Activated T-helper 1 cell treated with Interleukin-2 at 50 U/mL for 16 hours (primary cell): ENCODE data around the gene SFXN1.
"Not testable (repeated sequence)": the region's sequence is repeated elsewhere in the genome, so short reads cannot be mapped to it uniquely, and the experiment has no call there.

Experiments
- DNase-seq: peaks from one replicate; pipeline ENCODE4 v3.0.0-alpha.2; 2020; ENCODE audit warnings: low read depth

Gene SFXN1

DNA sequence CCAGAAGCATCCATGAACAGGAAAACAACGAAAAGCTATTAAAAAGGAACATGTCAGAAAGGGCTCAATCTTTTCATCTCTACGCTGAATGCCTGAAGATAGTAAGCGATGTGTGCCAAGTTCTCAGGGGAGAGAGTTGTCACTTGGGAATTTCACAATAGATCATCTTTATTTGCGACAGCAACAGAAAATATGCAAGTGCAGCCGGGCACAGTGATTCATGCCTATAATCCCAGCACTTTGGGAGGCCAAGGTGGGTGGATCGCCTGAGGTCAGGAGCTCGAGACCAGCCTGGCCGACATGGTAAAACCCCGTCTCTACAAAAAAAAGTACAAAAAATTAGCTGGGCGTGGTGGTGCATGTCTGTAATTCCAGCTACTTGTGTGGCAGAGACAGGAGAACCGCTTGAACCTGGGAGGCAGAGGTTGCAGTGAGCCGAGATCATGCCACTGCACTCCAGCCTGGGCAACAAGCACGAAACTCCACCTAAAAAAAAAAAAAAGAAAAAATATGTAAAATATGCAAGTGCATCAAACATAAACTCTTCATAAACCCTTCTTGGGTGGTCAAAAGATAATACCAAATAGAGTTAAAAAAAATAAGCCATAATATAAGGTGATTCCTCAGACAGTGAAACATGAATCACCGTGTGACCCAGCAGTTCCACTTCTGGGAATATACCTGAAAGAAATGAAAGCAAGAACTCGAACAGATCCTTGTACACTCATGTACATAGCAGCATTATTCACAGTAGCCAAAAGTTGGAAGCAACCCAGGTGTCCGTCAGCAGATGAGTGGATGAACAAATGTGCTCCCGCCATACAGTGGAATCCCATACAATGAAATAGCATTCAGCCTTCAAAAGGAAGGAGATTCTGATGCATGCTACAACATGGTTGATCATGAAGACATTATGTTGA, 16.2 kb downstream of the SFXN1 start:
- no peak for DNase-seq

GRCh38 chr5:175501759-175502158, 23.4 kb downstream of the SFXN1 start:
- no peak for DNase-seq

DNA sequence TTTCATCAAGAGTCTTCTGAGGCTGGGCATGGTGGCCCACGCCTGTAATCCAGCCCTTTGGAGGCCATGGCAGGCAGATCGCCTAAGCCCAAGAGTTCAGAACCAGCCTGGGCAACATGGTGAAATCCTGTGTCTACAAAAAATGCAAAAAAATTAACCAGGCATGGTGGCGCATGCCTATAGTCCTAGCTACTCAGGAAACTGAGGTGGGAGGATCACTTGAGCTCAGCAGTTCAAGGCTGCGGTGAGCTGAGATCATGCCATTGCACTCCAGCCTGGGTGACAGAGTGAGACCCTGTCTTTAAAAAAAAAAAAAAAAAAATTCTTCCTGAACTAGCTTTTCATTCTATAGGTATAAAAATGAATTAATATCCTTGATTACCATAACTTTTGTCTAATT, 29.3 kb downstream of the SFXN1 start:
- DNase-seq: not testable (repeated sequence)

DNA sequence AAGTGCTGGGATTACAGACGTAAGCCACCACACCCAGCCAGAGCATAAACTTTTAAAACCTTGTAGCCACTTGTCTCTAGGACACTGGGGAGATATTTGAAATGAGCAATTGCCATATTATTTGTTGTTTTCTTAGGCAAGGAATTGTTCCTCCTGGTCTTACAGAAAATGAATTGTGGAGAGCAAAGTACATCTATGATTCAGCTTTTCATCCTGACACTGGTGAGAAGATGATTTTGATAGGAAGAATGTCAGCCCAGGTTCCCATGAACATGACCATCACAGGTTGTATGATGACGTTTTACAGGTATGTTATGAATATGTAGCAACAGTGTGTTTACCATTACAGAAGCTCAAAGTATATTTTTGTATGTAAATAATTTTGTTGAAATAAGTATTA, 30.5 kb downstream of the SFXN1 start:
- DNase-seq: no peak

DNA sequence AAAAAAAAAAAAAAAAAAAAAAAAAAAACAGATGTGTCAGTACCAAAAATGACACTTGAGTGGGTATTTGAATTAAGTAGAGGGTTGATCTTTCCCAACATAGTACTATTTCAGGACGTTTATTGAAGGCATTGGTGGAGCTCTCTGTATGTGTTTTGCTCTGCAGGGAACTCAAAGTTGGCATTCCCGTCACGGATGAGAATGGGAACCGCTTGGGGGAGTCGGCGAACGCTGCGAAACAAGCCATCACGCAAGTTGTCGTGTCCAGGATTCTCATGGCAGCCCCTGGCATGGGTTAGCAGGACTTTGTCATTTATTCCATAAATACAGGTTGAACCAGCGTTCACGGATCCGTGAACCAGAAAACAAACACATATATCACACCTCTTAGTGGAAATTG, 34.9 kb downstream of the SFXN1 start:
- DNase-seq: no peak

GRCh38 chr5:175513726-175514125, 35.4 kb downstream of the SFXN1 start:
- no peak for DNase-seq

DNA sequence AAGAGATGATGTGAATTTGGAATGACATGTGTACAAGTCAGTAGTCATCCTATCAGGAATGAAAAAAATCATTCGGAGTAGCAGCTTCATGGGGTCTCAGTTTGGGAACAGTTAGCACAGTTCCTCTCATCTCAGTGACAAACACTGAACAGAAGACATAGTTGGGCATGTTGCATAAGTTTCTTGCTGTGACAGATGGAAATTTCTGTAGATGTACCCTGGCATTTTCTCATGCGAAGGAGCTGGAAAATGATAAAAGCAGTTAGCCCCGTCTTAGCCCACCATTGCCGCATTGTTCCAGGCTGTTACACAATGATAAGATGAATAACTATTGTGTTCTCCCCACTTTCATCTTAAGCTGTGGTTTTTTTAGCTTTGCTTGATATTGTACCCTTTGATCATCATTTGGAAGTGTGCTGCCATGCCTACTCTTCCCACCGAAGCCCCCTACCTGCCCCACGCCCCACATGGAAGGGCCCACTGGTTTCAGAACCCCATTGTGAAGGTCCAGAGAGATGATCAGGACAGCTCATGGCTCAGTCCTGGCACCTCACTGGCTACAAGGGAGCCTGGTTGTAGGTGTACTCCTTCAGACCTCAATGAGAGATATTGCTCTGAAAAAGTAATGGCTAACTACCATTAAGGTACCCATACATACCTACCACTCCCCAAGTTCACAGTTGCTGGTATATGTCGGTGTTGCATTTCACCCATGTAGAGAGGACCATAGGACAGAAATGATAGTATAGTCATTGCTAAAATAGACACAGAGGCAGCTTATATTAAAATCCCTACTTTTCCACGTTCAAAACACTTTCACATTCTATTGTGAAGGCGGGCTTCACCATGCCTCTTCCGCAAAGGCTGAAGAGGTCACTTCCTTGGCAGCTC, 38.8 kb downstream of the SFXN1 start:
- DNase-seq: no peak

GRCh38 chr5:175517824-175518450, 39.6 kb downstream of the SFXN1 start:
- peak; percentile 45 for DNase-seq

GRCh38 chr5:175519006-175519405, 40.6 kb downstream of the SFXN1 start:
- no peak for DNase-seq

DNA sequence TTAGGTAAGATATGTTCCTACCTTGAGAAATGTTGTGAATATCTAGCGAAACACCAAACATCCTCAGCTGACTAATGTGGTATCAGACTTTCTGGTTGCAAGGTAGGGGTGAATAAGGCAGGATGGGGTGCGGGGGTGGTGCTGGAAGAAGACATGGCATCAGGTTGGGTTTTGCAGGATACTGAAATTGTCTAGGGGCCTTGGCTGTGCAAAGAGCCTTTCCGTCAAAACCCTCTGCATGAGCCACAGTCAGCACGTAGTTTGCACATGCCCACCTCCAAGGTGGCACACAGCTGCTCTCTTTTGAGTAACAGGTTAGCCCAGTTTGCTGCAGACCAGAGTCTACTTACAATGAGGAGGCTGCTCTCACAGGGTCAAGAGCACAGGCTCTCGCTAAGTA, 42.0 kb downstream of the SFXN1 start:
- no peak for DNase-seq

DNA sequence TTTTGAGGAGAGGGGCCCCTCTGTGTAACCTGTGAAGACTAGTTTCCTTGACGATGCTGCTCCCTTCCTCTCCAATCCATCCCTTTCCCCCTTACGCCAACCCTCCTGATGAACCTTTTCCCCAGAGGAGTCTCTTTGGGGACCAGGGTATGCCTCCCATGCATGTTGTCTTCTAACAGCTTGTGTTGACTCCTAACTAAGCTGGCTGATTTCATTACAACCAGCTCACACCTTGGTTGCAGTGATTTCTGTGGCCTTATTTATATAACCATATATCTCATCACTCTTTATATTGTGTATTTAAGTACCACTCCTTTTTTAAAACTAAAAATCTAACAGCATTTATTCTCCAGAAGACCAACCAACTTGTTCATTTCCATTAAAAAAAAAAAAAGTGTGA, 42.5 kb downstream of the SFXN1 start:
- no peak for DNase-seq

- DNase-seq: no peak
Observed at GRCh38 chr5:175521313-175521833, 43.0 kb downstream of the SFXN1 start.

GRCh38 chr5:175523292-175523691, 44.9 kb downstream of the SFXN1 start:
- DNase-seq: no peak

DNA sequence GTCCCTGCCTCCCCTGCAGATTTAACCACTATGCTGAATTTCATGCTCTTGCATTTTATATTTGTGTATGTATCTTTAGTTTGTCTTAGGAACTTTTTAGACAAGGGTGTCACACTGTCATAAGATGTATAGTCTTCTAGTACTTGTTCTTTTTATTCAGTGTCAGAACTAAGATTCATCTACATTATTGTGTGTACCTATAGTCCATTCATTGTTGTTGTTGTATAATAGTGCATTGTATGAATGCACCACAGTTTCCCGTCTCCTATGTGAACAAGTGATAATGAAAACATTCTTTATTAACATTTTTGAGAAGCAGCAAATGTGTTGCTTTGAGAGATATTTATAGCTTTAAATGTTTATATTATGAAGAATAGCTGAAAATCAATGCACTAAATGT, 45.9 kb downstream of the SFXN1 start:
- no peak for DNase-seq

DNA sequence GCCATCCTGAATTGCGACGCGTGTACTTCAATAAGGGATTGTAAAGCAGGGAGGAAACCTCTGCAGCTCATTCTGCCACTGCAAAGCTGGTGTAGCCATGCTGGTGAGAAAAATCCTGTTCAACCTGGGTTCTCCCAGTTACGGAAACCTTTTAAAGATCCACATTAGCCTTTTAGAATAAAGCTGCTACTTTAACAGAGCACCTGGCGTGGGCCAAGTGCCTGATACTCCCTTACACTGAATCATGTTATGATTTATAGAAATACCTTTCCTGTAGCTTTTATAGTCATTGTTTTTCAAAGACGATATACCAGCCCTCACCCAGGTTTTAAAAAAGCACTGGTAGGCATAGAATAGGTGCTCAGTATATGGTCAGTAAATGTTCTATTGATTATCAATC, 48.3 kb downstream of the SFXN1 start:
- DNase-seq: no peak

DNA sequence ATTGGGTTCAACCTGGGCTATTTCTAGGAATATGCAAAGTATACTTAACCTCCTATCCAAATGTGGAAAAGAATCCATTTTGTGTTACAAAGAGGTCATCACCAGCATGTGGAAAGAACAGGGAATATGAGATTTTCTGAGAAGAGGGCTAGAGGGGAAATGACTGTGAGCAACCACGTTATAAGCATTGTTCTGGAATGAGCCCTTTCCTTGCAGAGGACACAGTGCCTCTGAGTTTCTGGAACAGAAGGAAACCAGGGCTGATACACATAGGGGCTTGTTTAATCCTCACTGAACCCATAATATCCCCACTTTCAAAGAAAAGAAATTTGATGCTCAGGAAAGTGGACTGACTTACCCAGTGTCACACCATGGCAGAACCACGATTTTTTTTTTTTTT, 53.0 kb downstream of the SFXN1 start:
- DNase-seq: no peak

- DNase-seq: peak; percentile 72
Observed at GRCh38 chr5:175534070-175534932, 55.9 kb downstream of the SFXN1 start.

DNA sequence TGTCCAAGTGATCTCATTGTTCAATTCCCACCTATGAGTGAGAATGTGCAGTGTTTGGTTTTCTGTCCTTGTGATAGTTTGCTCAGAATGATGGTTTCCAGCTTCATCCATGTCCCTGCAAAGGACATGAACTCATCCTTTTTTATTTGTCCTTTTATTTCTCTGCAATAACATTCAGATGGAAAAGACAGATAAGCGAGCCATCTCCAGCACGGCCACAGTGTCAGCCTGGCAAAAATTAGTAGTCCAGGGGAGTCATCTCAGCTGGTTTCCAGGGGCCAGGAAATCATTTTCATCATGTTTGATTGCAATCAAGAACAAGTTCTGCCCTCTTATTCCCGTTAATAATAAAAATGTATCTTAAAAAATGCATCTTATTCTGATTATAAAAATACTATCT, 57.0 kb downstream of the SFXN1 start:
- not testable (repeated sequence) for DNase-seq

- DNase-seq: no peak
Observed at GRCh38 chr5:175535796-175536195, 57.4 kb downstream of the SFXN1 start.

- DNase-seq: no peak
Observed at GRCh38 chr5:175538576-175538975, 60.2 kb downstream of the SFXN1 start.

GRCh38 chr5:175539936-175540335, 61.6 kb downstream of the SFXN1 start:
- DNase-seq: no peak
